ENCODE results near the gene PPIB. TPM values are rescaled to one million over a fixed set of nuclear protein-coding genes. Genes with fewer than 3 reads are reported as not detected.

The PPIB gene
- total and polyA plus RNA-seq, 2 experiments from 2014 or later, result 1,188 to 1,748 TPM

DNA sequence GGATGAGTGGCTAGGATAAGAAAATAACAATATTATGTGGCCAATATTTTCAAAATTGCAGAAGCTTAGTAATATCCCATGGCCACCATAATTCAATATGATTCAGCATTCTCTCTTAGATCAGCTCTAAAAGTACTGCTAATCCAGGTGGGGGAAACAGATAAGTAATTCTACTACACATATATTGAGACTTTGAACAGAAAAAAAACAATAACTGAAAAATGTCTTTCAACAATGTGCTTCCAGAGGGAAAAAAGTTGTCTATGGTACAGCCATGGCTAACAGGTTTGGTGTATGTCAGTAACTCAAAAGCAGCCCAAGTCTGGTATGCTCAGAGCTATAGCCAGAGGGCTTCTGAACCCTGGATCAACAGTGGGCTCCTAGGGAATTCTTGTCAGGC is 42.4 kb upstream of the PPIB start:
- no peaks in the 10 kb centered on the region for H3K27me3 ChIP-seq (replicated peaks; ENCODE audit: insufficient read depth)
- in situ Hi-C loops (cut with MboI), result no loop called here
- no peaks in the 10 kb centered on the region for H3K9me2 ChIP-seq (ENCODE audit: insufficient read depth)
- no peak overlapping the region for H3K9ac ChIP-seq
- H3F3A ChIP-seq (ENCODE audit: insufficient read depth), result 0 out of 2 replicates have a peak, but pooled peaks cover 7% of the 10 kb centered on the region
- TF ChIP-seq EZH2phosphoT487 (IDR thresholded peaks at IDR 0.05; ENCODE audit: insufficient read depth, low read depth) (no peak), EZH2 (IDR thresholded peaks at IDR 0.05; ENCODE audit: insufficient read depth, poor library complexity, severe bottlenecking) (no peak)
- H3K79me2 ChIP-seq (ENCODE audit: insufficient read depth), result 0 out of 2 replicates have a peak, but pooled peaks cover 10% of the 10 kb centered on the region
- no peak overlapping the region for H2AFZ ChIP-seq
- no peak overlapping the region for H3K27ac ChIP-seq
- no peak for DNase-seq
- no peaks in the 10 kb centered on the region for H3K4me1 ChIP-seq (ENCODE audit: insufficient read depth)
- H3K4me2 ChIP-seq (ENCODE audit: unreplicated experiment), result no peak overlapping the region
- no peaks in the 10 kb centered on the region for H4K20me1 ChIP-seq (ENCODE audit: insufficient read depth)
- H3K9me3 ChIP-seq (ENCODE audit: low read depth), result no peaks in the 10 kb centered on the region
- no peak overlapping the region for H3K4me3 ChIP-seq
- peaks cover 33% of the 10 kb centered on the region for H3K36me3 ChIP-seq (ENCODE audit: low read depth)

- DNase-seq, result peak; percentile 79
- in situ Hi-C loops (cut with MboI), result no loop called here
- 52 to 54% methylated on average over 1 of the region's 1 CpG for WGBS, 2 experiments (ENCODE audit: low coverage in 1 of 2, low lambda C conversion rate in 2 of 2, missing lambda C conversion rate in 2 of 2)
Measured at GRCh38 chr15:64197425-64197824, 34.6 kb upstream of the PPIB start.

GRCh38 chr15:64193971-64194370 is 31.1 kb upstream of the PPIB start:
- Histone ChIP-seq H3K4me1 (ENCODE audit: insufficient read depth) (peaks cover 8% of the 10 kb centered on the region), H2AFZ (no peak overlapping the region), H4K20me1 (ENCODE audit: insufficient read depth) (no peaks in the 10 kb centered on the region), H3K36me3 (ENCODE audit: low read depth) (peaks cover 9% of the 10 kb centered on the region; the same call in 1 of the 2 replicates), H3K27me3 (replicated peaks; ENCODE audit: insufficient read depth) (no peaks in the 10 kb centered on the region), H3K9me2 (ENCODE audit: insufficient read depth) (no peaks in the 10 kb centered on the region), H3K9ac (no peak overlapping the region), H3K27ac (no peak overlapping the region), H3K9me3 (ENCODE audit: low read depth) (no peaks in the 10 kb centered on the region), H3K79me2 (ENCODE audit: insufficient read depth) (no peaks in the 10 kb centered on the region), H3K4me3 (no peak overlapping the region), H3F3A (ENCODE audit: insufficient read depth) (peaks cover 12% of the 10 kb centered on the region), H3K4me2 (ENCODE audit: unreplicated experiment) (no peak overlapping the region)
- DNase-seq, result no peak
- in situ Hi-C loops (cut with MboI), result no loop called here
- WGBS, 2 experiments (ENCODE audit: low coverage in 1 of 2, low lambda C conversion rate in 2 of 2, missing lambda C conversion rate in 2 of 2), result 97 to 100% methylated on average over 6 of the region's 6 CpGs
- TF ChIP-seq EZH2 (IDR thresholded peaks at IDR 0.05; ENCODE audit: insufficient read depth, poor library complexity, severe bottlenecking) (no peak), EZH2phosphoT487 (IDR thresholded peaks at IDR 0.05; ENCODE audit: insufficient read depth, low read depth) (no peak)

More at GRCh38 chr15:64197425-64197824, 34.6 kb upstream of the PPIB start:
- Histone ChIP-seq H3K27me3 (replicated peaks; ENCODE audit: insufficient read depth) (no peaks in the 10 kb centered on the region), H3K9ac (no peak overlapping the region), H3K9me3 (ENCODE audit: low read depth) (no peaks in the 10 kb centered on the region), H3K79me2 (ENCODE audit: insufficient read depth) (no peaks in the 10 kb centered on the region), H3K4me2 (ENCODE audit: unreplicated experiment) (peak overlapping the region; percentile 6), H3K27ac (peak overlapping the region; percentile 14; the same call in 1 of the 2 replicates), H3K36me3 (ENCODE audit: low read depth) (peaks cover 16% of the 10 kb centered on the region; the same call in 1 of the 2 replicates), H3F3A (ENCODE audit: insufficient read depth) (peaks cover 12% of the 10 kb centered on the region), H3K4me1 (ENCODE audit: insufficient read depth) (peaks cover 8% of the 10 kb centered on the region), H3K4me3 (no peak overlapping the region), H4K20me1 (ENCODE audit: insufficient read depth) (no peaks in the 10 kb centered on the region), H2AFZ (no peak overlapping the region), H3K9me2 (ENCODE audit: insufficient read depth) (no peaks in the 10 kb centered on the region)
- TF ChIP-seq EZH2 (IDR thresholded peaks at IDR 0.05; ENCODE audit: insufficient read depth, poor library complexity, severe bottlenecking), result no peak
- no peak for TF ChIP-seq EZH2phosphoT487 (IDR thresholded peaks at IDR 0.05; ENCODE audit: insufficient read depth, low read depth)

DNA sequence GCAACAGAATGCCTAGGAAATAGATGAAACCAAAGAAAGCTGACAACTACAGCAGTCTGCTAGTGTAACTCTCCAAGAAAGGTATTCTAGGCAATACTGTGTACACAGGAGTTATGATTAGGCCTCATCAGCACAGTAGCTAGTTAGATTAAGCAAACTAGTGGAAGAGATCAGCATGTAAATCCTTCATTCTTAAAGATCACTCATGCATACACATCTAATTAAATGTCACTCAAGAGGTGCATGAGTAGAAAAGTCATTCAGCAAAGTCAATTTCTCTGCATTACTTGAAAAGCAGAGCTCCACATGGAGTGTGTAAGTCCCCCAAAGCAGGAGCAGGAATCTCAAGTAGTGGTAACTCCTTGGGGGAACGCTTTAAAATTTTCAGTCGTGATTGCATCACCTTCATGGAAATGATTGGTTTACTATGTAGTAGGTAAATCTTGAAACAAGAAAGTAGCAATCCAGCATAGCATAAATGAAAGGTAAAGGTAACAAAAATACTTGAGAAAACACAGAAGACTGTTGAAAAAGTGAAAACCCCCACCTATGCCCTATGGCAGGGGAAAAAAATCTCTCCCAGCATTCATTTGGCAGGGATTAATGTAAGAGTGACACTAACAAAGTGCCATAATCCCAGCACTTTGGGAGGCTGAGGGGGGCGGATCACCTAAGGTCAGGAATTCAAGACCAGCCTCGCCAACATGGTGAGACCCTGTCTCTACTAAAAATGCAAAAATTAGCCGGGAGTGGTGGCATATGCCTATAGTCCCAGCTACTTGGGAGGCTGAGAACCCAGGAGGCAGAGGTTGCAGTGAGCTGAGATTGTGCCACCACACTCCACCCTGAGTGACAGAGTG is 29.4 kb upstream of the PPIB start:
- Histone ChIP-seq H2AFZ (no peak overlapping the region), H3K9me3 (ENCODE audit: low read depth) (no peaks in the 10 kb centered on the region), H3K27me3 (replicated peaks; ENCODE audit: insufficient read depth) (no peaks in the 10 kb centered on the region), H3K9ac (no peak overlapping the region), H3K4me1 (ENCODE audit: insufficient read depth) (peaks cover 1% of the 10 kb centered on the region), H4K20me1 (ENCODE audit: insufficient read depth) (no peaks in the 10 kb centered on the region), H3K9me2 (ENCODE audit: insufficient read depth) (no peaks in the 10 kb centered on the region), H3K27ac (no peak overlapping the region), H3K4me3 (no peak overlapping the region), H3K4me2 (ENCODE audit: unreplicated experiment) (no peak overlapping the region), H3F3A (ENCODE audit: insufficient read depth) (peaks cover 12% of the 10 kb centered on the region; the same call in 1 of the 2 replicates), H3K79me2 (ENCODE audit: insufficient read depth) (no peaks in the 10 kb centered on the region), H3K36me3 (ENCODE audit: low read depth) (peaks cover 9% of the 10 kb centered on the region; the same call in 1 of the 2 replicates)
- in situ Hi-C loops (cut with MboI), result no loop called here
- 91 to 96% methylated on average over 5 of the region's 5 CpGs for WGBS, 2 experiments (ENCODE audit: low coverage in 1 of 2, low lambda C conversion rate in 2 of 2, missing lambda C conversion rate in 2 of 2)
- TF ChIP-seq EZH2phosphoT487 (IDR thresholded peaks at IDR 0.05; ENCODE audit: insufficient read depth, low read depth) (no peak), EZH2 (IDR thresholded peaks at IDR 0.05; ENCODE audit: insufficient read depth, poor library complexity, severe bottlenecking) (no peak)
- DNase-seq, result no peak
